MM.1S (cell line): ENCODE measurements around the gene OGDHL.

Source experiments
- DNase-seq: peaks from one replicate; pipeline ENCODE4 v3.0.0-alpha.2; 2015
- H2AFZ ChIP-seq: fragments of 300-600 bp; sonication (generic); 2 replicates; pipeline ENCODE4 v1.6.0; 2016; ENCODE audit warnings: antibody characterized with exemption, low read length
- H3F3A ChIP-seq: fragments of 300-600 bp; sonication (generic); 2 replicates; pipeline ENCODE4 v1.6.1; 2016; ENCODE audit warnings: mild to moderate bottlenecking, antibody characterized with exemption, low read length, moderate library complexity, mixed read lengths; ENCODE audit not compliant: insufficient read depth
- H3K27ac ChIP-seq: fragments of 300-600 bp; sonication (generic); 2 replicates; pipeline ENCODE4 v1.5.1; 2016; ENCODE audit warnings: mild to moderate bottlenecking, low read length
- H3K27me3 ChIP-seq: fragments of 300-600 bp; sonication (generic); replicated peaks from 2 replicates; pipeline ENCODE4 v1.6.0; 2016; ENCODE audit warnings: low read length; ENCODE audit not compliant: insufficient read depth
- H3K36me3 ChIP-seq: fragments of 300-600 bp; sonication (generic); replicated peaks from 2 replicates; pipeline ENCODE4 v1.6.1; 2016; ENCODE audit warnings: mild to moderate bottlenecking, low read length, mixed read lengths; ENCODE audit not compliant: insufficient read depth
- H3K4me1 ChIP-seq: fragments of 300-600 bp; sonication (generic); 2 replicates; pipeline ENCODE4 v1.6.1; 2016; ENCODE audit warnings: low read length, mixed read lengths
- H3K4me2 ChIP-seq: fragments of 300-600 bp; sonication (generic); 2 replicates; pipeline ENCODE4 v1.6.0; 2016; ENCODE audit warnings: low read depth, low read length
- H3K4me3 ChIP-seq: fragments of 300-600 bp; sonication (generic); 2 replicates; pipeline ENCODE4 v1.5.1; 2016; ENCODE audit warnings: low read length, mixed read lengths
- H3K79me2 ChIP-seq: fragments of 300-600 bp; sonication (generic); 2 replicates; pipeline ENCODE4 v1.6.1; 2016; ENCODE audit warnings: mixed run types, low read length, mixed read lengths
- H3K9ac ChIP-seq: fragments of 300-600 bp; sonication (generic); 2 replicates; pipeline ENCODE4 v1.6.1; 2016; ENCODE audit warnings: low read length, mixed read lengths
- H3K9me2 ChIP-seq: fragments of 300-600 bp; sonication (generic); replicated peaks from 2 replicates; pipeline ENCODE4 v1.6.1; 2016; ENCODE audit warnings: mild to moderate bottlenecking, low read length, mixed read lengths; ENCODE audit not compliant: insufficient read depth
- H3K9me3 ChIP-seq: fragments of 300-600 bp; sonication (generic); replicated peaks from 2 replicates; pipeline ENCODE4 v1.6.1; 2016; ENCODE audit warnings: mild to moderate bottlenecking, low read length, mixed read lengths; ENCODE audit not compliant: insufficient read depth
- H4K20me1 ChIP-seq: fragments of 300-600 bp; sonication (generic); 2 replicates; pipeline ENCODE4 v1.6.1; 2016; ENCODE audit warnings: mild to moderate bottlenecking, low read length, moderate library complexity, mixed read lengths; ENCODE audit not compliant: insufficient read depth
- CTCF ChIP-seq: fragments of 300-600 bp; sonication (generic); IDR thresholded peaks from 2 replicates; pipeline ENCODE4 v1.5.1; 2016; ENCODE audit warnings: antibody characterized with exemption, low read length, mixed read lengths
- EZH2 ChIP-seq: fragments of 300-600 bp; sonication (generic); optimal IDR thresholded peaks from 2 replicates; pipeline ENCODE3; 2017; ENCODE audit warnings: low read depth, mild to moderate bottlenecking, antibody characterized with exemption, low read length, mixed read lengths
- EZH2phosphoT487 ChIP-seq: fragments of 300-600 bp; sonication (generic); IDR thresholded peaks from 2 replicates; pipeline ENCODE4 v1.6.1; 2018; ENCODE audit warnings: antibody characterized with exemption, low read length

The OGDHL gene

GRCh38 chr10:49767752-49768151 lies 5.6 kb upstream of the OGDHL start:
- Histone ChIP-seq H4K20me1 (no peaks in the 10 kb centered on the region), H3K4me1 (no peaks in the 10 kb centered on the region), H3K9me3 (no peaks in the 10 kb centered on the region), H3F3A (no peaks in the 10 kb centered on the region), H3K27ac (no peak overlapping the region), H2AFZ (no peak overlapping the region), H3K4me3 (no peak overlapping the region), H3K9me2 (no peaks in the 10 kb centered on the region), H3K4me2 (no peak overlapping the region), H3K27me3 (peaks cover 14% of the 10 kb centered on the region), H3K36me3 (no peaks in the 10 kb centered on the region), H3K79me2 (no peaks in the 10 kb centered on the region), H3K9ac (no peak overlapping the region)
- no peak for DNase-seq
- TF ChIP-seq EZH2phosphoT487: no peak
- no peak for TF ChIP-seq CTCF
- no peak for TF ChIP-seq EZH2

- H3K4me1 ChIP-seq: no peaks in the 10 kb centered on the region
- no peaks in the 10 kb centered on the region for H3K9me2 ChIP-seq
- no peaks in the 10 kb centered on the region for H3K79me2 ChIP-seq
- H2AFZ ChIP-seq: no peak overlapping the region
- H3K9ac ChIP-seq: no peak overlapping the region
- no peaks in the 10 kb centered on the region for H4K20me1 ChIP-seq
- H3K4me2 ChIP-seq: no peak overlapping the region
- TF ChIP-seq CTCF: no peak
- no peak for TF ChIP-seq EZH2phosphoT487
- no peak for TF ChIP-seq EZH2
- H3K4me3 ChIP-seq: no peak overlapping the region
- H3K27ac ChIP-seq: no peak overlapping the region
- H3K27me3 ChIP-seq: peaks cover 14% of the 10 kb centered on the region
- H3K9me3 ChIP-seq: no peaks in the 10 kb centered on the region
- no peaks in the 10 kb centered on the region for H3K36me3 ChIP-seq
- H3F3A ChIP-seq: no peaks in the 10 kb centered on the region
- no peak for DNase-seq
Measured at GRCh38 chr10:49766484-49766883, 4.4 kb upstream of the OGDHL start.

GRCh38 chr10:49762566-49762877 lies 399 bp upstream of the OGDHL start:
- no peaks in the 10 kb centered on the region for H3K4me1 ChIP-seq
- H3K36me3 ChIP-seq: no peaks in the 10 kb centered on the region
- no peaks in the 10 kb centered on the region for H3K79me2 ChIP-seq
- TF ChIP-seq EZH2phosphoT487 (no peak), EZH2 (no peak), CTCF (no peak)
- H3K9ac ChIP-seq: no peak overlapping the region
- no peaks in the 10 kb centered on the region for H3K9me3 ChIP-seq
- H3K9me2 ChIP-seq: no peaks in the 10 kb centered on the region
- no peak for DNase-seq
- H3K27ac ChIP-seq: no peak overlapping the region
- H3K4me3 ChIP-seq: peak overlapping the region; percentile 65; the same call in 1 of the 2 replicates
- H2AFZ ChIP-seq: no peak overlapping the region
- no peaks in the 10 kb centered on the region for H4K20me1 ChIP-seq
- H3F3A ChIP-seq: no peaks in the 10 kb centered on the region
- peak overlapping the region; percentile 74 for H3K4me2 ChIP-seq
- peaks cover 14% of the 10 kb centered on the region for H3K27me3 ChIP-seq
